Measurements from ENCODE around the gene MAGI2.

Gene MAGI2

GRCh38 chr7:78497728-78498427, 955.6 kb downstream of the MAGI2 start:
- TF ChIP-seq CTCF (IDR thresholded peaks at IDR 0.05; ENCODE audit: low read depth, low read length, poor library complexity, severe bottlenecking) (no peak), EZH2phosphoT487 (IDR thresholded peaks at IDR 0.05; ENCODE audit: borderline replicate concordance, low read length) (no peak)
- Histone ChIP-seq H3F3A (ENCODE audit: control insufficient read depth, insufficient read depth) (no peaks in the 10 kb centered on the region), H3K4me3 (ENCODE audit: low read length) (no peak overlapping the region), H3K4me2 (ENCODE audit: low read length) (no peak overlapping the region), H3K9me3 (ENCODE audit: control insufficient read depth, insufficient read depth, low read length) (no peaks in the 10 kb centered on the region), H3K9me2 (replicated peaks; ENCODE audit: control insufficient read depth, low read length) (no peaks in the 10 kb centered on the region), H3K27me3 (ENCODE audit: control insufficient read depth, low read length) (no peaks in the 10 kb centered on the region), H3K36me3 (ENCODE audit: control insufficient read depth, low read length) (no peaks in the 10 kb centered on the region), H3K79me2 (ENCODE audit: control insufficient read depth, low read length) (no peaks in the 10 kb centered on the region), H3K4me1 (ENCODE audit: control insufficient read depth, low read length) (no peaks in the 10 kb centered on the region), H4K20me1 (ENCODE audit: control insufficient read depth, insufficient read depth, low read depth, low read length) (no peaks in the 10 kb centered on the region), H3K27ac (ENCODE audit: low read depth, low read length) (no peak overlapping the region)

GRCh38 chr7:78496096-78496630, 957.3 kb downstream of the MAGI2 start:
- Histone ChIP-seq H3K27me3 (ENCODE audit: control insufficient read depth, low read length) (no peaks in the 10 kb centered on the region), H3K4me1 (ENCODE audit: control insufficient read depth, low read length) (no peaks in the 10 kb centered on the region), H3K9me2 (replicated peaks; ENCODE audit: control insufficient read depth, low read length) (no peaks in the 10 kb centered on the region), H3K4me2 (ENCODE audit: low read length) (no peak overlapping the region), H4K20me1 (ENCODE audit: control insufficient read depth, insufficient read depth, low read depth, low read length) (no peaks in the 10 kb centered on the region), H3F3A (ENCODE audit: control insufficient read depth, insufficient read depth) (no peaks in the 10 kb centered on the region), H3K79me2 (ENCODE audit: control insufficient read depth, low read length) (no peaks in the 10 kb centered on the region), H3K27ac (ENCODE audit: low read depth, low read length) (no peak overlapping the region), H3K9me3 (ENCODE audit: control insufficient read depth, insufficient read depth, low read length) (no peaks in the 10 kb centered on the region), H3K4me3 (ENCODE audit: low read length) (no peak overlapping the region), H3K36me3 (ENCODE audit: control insufficient read depth, low read length) (no peaks in the 10 kb centered on the region)
- TF ChIP-seq CTCF (IDR thresholded peaks at IDR 0.05; ENCODE audit: low read depth, low read length, poor library complexity, severe bottlenecking) = no peak
- no peak for TF ChIP-seq EZH2phosphoT487 (IDR thresholded peaks at IDR 0.05; ENCODE audit: borderline replicate concordance, low read length)

GRCh38 chr7:78493401-78493800, 960.1 kb downstream of the MAGI2 start:
- no peak overlapping the region for H3K27ac ChIP-seq (ENCODE audit: low read depth, low read length)
- H3K4me3 ChIP-seq (ENCODE audit: low read length) = no peak overlapping the region
- no peaks in the 10 kb centered on the region for H3K9me2 ChIP-seq (replicated peaks; ENCODE audit: control insufficient read depth, low read length)
- no peaks in the 10 kb centered on the region for H3F3A ChIP-seq (ENCODE audit: control insufficient read depth, insufficient read depth)
- H3K9me3 ChIP-seq (ENCODE audit: control insufficient read depth, insufficient read depth, low read length) = no peaks in the 10 kb centered on the region
- H3K4me1 ChIP-seq (ENCODE audit: control insufficient read depth, low read length) = no peaks in the 10 kb centered on the region
- TF ChIP-seq CTCF (IDR thresholded peaks at IDR 0.05; ENCODE audit: low read depth, low read length, poor library complexity, severe bottlenecking) (no peak), EZH2phosphoT487 (IDR thresholded peaks at IDR 0.05; ENCODE audit: borderline replicate concordance, low read length) (no peak)
- H3K27me3 ChIP-seq (ENCODE audit: control insufficient read depth, low read length) = no peaks in the 10 kb centered on the region
- H4K20me1 ChIP-seq (ENCODE audit: control insufficient read depth, insufficient read depth, low read depth, low read length) = no peaks in the 10 kb centered on the region
- no peaks in the 10 kb centered on the region for H3K79me2 ChIP-seq (ENCODE audit: control insufficient read depth, low read length)
- H3K4me2 ChIP-seq (ENCODE audit: low read length) = no peak overlapping the region
- no peaks in the 10 kb centered on the region for H3K36me3 ChIP-seq (ENCODE audit: control insufficient read depth, low read length)
